ENCODE results near the gene PATL2.
"Not testable (repeated sequence)": the region's sequence is repeated elsewhere in the genome, so short reads cannot be mapped to it uniquely, and the experiment has no call there.

- not testable (repeated sequence) for TF ChIP-seq CTCF, POLR2A (IDR thresholded peaks at IDR 0.05)
Observed at GRCh38 chr15:44720000-44720435, 8.9 kb upstream of the PATL2 start.

Data from testis (tissue), 2 donors.